Activated T-cell treated with anti-CD3 and anti-CD28 coated beads, Interleukin-2, amount 50 U/mL, for 48 hours (primary cell): ENCODE results near the gene KANK4.

ENCODE experiments used
- DNase-seq, 2 experiments: peaks; one replicate each; pipeline ENCODE4 v3.0.0-alpha.2; 2020

The KANK4 gene

GRCh38 chr1:62198069-62198780 lies 121.0 kb downstream of the KANK4 start:
- no peak for DNase-seq

- DNase-seq: no peak
These were observed 123.0 kb downstream of the KANK4 start for GRCh38 chr1:62196086-62196690.

- DNase-seq: peak in 1 of 2 experiments; percentile 15
These were observed 124.3 kb downstream of the KANK4 start, which contains the start of gene L1TD1 for GRCh38 chr1:62194651-62195544. TSS of gene L1TD1 (plus strand) at chr1:62194849. CDS start at chr1:62206629, 11,780 bp downstream.

- no peak for DNase-seq
These were observed 131.1 kb downstream of the KANK4 start for GRCh38 chr1:62188111-62188510.

GRCh38 chr1:62187548-62187947 lies 131.7 kb downstream of the KANK4 start:
- DNase-seq: no peak
